Activated CD4-positive, alpha-beta T cell treated with anti-CD3 and anti-CD28 coated beads, Interleukin-2, amount 50 U/mL, for 1 hour (primary cell): ENCODE measurements around the gene SFRP2.

ENCODE experiments used
- DNase-seq: peaks from one replicate; pipeline ENCODE4 v3.0.0-alpha.2; 2020

The SFRP2 gene

GRCh38 chr4:153788413-153789276 lies at the start of gene SFRP2:
Gene SFRP2, minus strand, starts transcription at chr4:153789083. Its CDS starts 248 bp downstream, at chr4:153788835.
- no peak for DNase-seq

- DNase-seq, result no peak
Observed at GRCh38 chr4:153838564-153838963, 49.7 kb upstream of the SFRP2 start.

DNA sequence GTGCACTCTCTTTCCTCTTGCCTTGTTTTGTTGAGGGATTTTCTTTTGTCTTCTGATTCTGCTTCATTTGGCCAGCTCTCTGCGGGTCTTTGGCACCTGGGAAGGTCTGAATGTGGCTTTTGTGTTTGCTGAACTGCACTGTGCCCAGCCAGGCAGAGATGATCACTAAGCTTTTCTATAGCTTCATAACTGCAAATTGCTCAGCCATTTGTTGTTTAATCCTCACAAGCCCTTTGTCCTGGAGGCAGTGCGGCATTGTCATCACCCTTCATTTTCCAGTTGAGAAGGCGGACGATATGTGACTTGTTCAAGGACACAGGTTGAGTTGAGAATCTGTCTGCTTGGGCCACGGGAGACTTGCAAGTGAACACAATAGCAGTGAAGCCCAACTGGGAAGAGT lies 46.0 kb upstream of the SFRP2 start:
- DNase-seq, result no peak

GRCh38 chr4:153832720-153833287 lies 43.9 kb upstream of the SFRP2 start:
- DNase-seq, result no peak

- no peak for DNase-seq
Observed at GRCh38 chr4:153832054-153832453, 43.2 kb upstream of the SFRP2 start.

DNA sequence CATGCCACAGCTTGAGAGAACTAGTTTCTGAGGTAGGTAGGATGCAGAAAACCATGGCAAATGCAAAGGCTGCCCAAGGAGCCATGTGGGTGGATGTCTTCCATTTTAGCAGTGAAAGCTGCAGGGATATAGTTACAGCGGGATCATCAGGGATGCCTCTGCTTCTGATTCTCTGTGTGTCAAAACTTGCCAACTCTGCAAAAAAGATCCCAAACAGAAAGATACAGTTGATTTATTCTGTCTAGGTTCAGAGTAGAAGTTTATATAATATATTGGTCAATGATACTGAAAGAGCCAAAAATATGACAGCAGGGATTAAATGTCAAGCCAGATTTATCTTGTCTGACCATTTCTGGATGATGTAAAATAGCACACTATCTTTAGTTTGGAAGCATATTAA lies 42.4 kb upstream of the SFRP2 start:
- DNase-seq, result no peak

- no peak for DNase-seq
Observed at GRCh38 chr4:153825691-153826090, 36.8 kb upstream of the SFRP2 start.

- DNase-seq, result no peak
Observed at GRCh38 chr4:153825126-153825525, 36.2 kb upstream of the SFRP2 start.

DNA sequence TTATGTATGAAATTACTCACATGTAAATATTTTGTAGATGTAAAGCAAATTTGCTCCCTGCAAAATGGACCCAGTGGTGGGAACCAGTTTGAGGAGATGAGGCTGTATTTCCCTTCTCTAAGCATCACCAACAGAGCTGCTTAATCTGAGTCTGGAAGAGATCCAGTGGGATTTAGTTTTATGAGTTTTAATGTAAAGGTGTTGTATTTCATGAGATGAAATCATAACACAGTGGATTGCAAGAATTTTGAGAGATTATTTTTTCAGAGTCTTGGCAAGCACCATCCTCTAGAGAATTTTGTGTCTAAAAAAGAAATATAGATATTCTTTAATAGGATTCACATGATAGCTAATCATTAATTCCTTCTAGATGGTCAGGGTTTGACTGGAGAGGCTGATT lies 35.6 kb upstream of the SFRP2 start:
- no peak for DNase-seq

- no peak for DNase-seq
Observed at GRCh38 chr4:153823483-153823882, 34.6 kb upstream of the SFRP2 start.

DNA sequence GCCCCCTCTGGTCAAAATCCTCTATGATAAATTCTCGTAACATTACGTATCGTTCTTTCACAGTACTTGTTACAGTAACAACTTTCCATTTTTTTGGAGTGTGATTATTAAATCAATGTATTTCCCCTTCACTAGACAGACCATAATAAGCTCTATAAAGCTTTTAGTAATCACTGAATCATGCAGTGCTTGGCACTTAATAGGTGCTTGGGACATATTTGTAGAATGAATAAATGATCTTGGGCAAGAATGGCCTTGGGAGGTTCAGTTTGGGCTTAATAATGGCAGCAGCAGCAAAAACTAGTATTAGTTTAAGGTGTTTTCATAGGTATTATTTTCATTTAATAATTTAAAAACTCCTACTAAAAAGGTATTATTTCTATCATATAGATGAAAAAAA lies 33.4 kb upstream of the SFRP2 start:
- DNase-seq, result no peak

DNA sequence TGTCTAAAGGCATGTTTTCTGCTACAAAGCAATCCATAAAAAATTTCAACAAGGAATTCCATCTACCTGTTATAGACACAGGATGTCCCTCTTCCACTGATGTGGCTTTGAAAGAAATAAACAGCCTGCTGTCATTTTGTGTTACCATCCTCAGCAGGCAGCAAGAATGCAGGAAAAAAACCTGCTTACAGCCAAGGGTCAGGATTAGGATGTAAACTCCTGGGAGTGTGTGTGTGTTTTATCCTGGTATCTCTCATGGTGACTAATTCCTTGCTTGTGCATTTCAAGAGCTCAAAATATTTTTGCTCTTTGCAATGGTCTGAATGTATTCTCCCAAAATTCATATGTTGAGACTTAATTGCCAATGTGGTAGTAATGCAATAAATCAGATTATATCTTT lies 28.6 kb upstream of the SFRP2 start:
- no peak for DNase-seq

GRCh38 chr4:153816542-153816941 lies 27.7 kb upstream of the SFRP2 start:
- no peak for DNase-seq

- no peak for DNase-seq
Observed at GRCh38 chr4:153814789-153815188, 25.9 kb upstream of the SFRP2 start.

DNA sequence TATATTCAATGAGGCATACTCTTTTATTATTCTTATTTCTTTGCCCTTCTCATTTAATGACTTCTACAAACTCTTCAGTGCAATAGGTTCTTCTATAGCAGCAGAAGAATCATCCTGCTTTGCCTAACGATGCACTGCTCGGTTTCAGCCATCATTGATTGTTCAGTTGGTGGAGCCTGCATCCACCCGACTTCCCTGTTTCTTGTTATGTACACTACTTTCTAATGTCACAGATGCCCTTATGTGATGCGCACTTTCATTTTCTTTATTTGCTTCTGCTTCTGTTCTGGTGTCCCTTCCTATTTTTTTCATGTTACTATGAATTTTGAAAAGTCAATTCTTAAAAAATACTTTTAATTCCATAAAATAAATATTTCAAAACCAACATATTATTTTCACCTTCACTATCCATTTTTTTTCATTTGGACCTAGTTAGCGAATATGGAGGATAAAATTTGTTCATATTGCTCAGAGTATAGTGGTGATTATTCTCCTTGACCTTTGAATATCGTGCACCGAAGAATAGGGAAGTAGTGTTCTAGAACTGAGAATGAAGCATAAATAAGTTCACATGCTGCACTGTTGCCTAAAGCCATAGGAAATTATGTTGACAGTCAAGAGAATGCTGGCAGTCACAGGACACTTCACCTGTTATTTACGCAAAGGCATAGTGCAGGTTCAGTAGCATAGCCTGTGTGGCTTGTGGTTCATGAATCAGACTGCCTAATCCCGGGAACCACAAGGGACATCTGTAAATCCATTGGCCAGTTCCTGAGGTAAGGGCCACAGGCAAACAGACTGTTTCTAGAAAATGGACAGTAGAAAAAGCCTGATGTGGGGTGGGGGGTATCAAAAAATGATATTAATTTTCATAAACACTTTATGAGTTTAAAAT lies 21.3 kb upstream of the SFRP2 start:
- DNase-seq, result no peak

- DNase-seq, result no peak
Observed at GRCh38 chr4:153809307-153809706, 20.4 kb upstream of the SFRP2 start.

DNA sequence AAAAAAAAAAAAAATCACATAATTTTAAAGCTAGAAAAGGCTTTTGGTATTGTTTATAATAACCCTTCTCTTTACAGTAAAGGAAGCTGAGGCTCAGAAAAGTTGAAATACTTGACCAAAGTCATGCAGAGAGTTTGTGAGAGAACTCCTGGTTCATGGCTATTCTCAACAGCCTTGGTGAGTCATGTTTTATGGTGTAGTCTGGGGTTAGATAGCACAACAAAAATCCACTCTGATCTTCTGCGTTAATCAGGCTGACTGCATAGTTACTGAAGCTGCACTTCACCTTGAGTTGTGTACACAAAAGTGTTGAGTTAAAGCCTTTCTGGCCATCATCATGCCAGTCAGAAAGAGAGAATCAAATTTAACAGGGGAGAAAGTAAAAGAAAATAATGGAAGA lies 19.3 kb upstream of the SFRP2 start:
- no peak for DNase-seq

GRCh38 chr4:153806073-153806472 lies 17.2 kb upstream of the SFRP2 start:
- DNase-seq, result no peak

DNA sequence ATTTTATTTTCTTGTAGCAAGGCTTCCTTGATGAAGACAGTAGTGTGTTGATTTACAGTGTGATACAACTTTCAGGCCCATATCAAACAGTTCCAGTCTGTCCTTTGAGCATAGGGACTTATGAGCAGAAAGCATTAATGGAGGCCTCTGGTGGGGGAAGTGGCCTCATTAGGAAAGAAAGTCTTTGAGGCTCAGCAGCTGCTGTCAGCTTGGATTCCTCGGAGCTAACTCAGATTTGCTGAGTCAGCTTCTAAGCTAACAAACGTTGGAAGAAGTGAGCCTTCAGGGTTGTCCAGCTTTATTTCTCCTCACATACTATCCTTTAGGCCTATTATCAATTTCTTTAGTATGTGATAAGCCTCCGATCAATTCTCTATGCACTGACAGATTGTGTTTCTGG lies 15.8 kb upstream of the SFRP2 start:
- DNase-seq, result no peak

DNA sequence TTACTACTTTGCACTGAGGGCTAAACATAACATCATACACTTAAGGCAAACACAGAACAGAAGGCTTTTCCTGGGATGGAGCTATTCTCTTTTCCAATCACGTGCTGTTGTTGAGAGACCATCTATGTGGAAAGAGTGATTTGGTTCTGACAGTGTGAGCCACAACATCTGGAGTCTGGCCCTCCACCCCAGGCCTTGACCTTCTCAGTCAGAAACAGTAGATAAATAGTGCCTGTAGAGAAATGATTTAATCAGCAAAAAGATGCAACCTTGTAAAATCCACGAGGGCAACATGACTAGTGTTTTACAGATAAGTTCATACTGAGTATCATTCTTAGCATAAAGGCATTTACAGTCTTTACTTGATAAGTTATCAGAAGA lies 10.8 kb upstream of the SFRP2 start:
- no peak for DNase-seq

DNA sequence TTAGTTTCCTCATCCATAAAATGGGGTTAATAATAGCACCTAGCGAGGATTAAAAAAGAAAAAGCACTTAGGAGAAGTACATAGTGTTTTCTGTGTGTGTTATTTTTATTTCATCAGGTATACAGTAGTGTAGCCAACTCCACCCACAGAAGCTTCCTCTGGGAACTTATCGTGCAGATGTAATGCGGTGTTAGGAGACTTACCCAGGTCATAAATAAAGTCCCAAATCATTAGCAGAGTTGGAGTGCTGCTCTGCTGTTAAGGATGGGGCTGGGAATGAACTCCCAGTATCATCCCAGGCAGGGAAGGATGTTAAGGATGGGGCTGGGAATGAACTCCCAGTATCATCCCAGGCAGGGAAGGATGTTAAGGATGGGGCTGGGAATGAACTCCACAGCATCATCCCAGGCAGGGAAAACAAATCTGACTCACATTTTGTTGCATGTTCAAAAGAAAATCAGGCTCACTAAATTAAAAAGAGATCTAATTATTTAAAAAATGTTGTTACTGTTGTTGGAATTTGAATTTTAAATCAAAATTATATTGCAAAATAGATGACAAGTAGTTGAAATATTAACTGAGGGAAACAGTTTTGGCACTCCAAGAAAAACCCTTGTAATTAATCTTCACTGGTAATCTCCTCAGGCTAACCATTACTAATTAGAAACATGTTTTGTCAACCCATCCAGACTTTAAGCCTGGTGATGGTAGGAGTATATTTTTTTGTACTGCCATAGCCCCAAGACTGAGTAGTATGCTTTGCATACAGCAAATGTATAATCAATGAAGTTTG lies 10.2 kb upstream of the SFRP2 start:
- DNase-seq, result no peak

- DNase-seq, result no peak
Observed at GRCh38 chr4:153798420-153798819, 9.5 kb upstream of the SFRP2 start.

GRCh38 chr4:153794006-153794405 lies 5.1 kb upstream of the SFRP2 start:
- no peak for DNase-seq
